HepG2 (cell line): ENCODE measurements around the gene MAPK8.

Experiments used
- PRDM10 ChIP-seq: sonication (generic); formaldehyde crosslinking; IDR thresholded peaks from 2 replicates; pipeline ENCODE4 v1.4.0; 2020; ENCODE audit warnings: low read depth, missing genetic modification reagents
- TP53 ChIP-seq: sonication (generic); formaldehyde crosslinking; conservative IDR thresholded peaks from 2 replicates; pipeline ENCODE4 v1.4.0; 2020; ENCODE audit warnings: missing genetic modification reagents
- ZNF709 ChIP-seq: sonication (generic); formaldehyde crosslinking; IDR thresholded peaks from 2 replicates; pipeline ENCODE4 v1.5.0; 2020; ENCODE audit warnings: mild to moderate bottlenecking, missing genetic modification reagents

GRCh38 chr10:48410503-48410902, 104.0 kb downstream of the MAPK8 start:
- TF ChIP-seq PRDM10 (no peak), ZNF709 (CRISPR knock-in tag) (no peak), TP53 (CRISPR knock-in tag) (no peak)
